Cardiac muscle cell (in vitro differentiated cells and primary cell): ENCODE data around the gene SLC39A2. TPM values are rescaled to one million over a fixed set of nuclear protein-coding genes. Genes with fewer than 3 reads are reported as not detected.

Source experiments
- DNase-seq, 2 donors: peaks; one replicate each; pipeline versions ENCODE4 v3.0.0 to v3.0.0-alpha.2; 2010 to 2017; ENCODE audit warnings: low read depth in 1 of 2, low spot score in 1 of 2
- H3K27ac ChIP-seq: fragments of 200-600 bp; sonication (generic); 2 replicates; pipeline ENCODE4 v1.5.1; 2016
- H3K27me3 ChIP-seq: fragments of 200-600 bp; sonication (generic); 2 replicates; pipeline ENCODE4 v1.6.0; 2016; ENCODE audit warnings: control low read depth
- H3K36me3 ChIP-seq: fragments of 200-600 bp; sonication (generic); 2 replicates; pipeline ENCODE4 v1.5.1; 2016; ENCODE audit warnings: control low read depth
- H3K4me1 ChIP-seq: fragments of 200-600 bp; sonication (generic); 2 replicates; pipeline ENCODE4 v1.8.1; 2017; ENCODE audit warnings: low read depth, mild to moderate bottlenecking, mixed run types
- H3K4me3 ChIP-seq: fragments of 200-600 bp; sonication (generic); 2 replicates; pipeline ENCODE4 v1.5.1; 2016; ENCODE audit warnings: mild to moderate bottlenecking
- H3K9me3 ChIP-seq: fragments of 200-600 bp; sonication (generic); 2 replicates; pipeline ENCODE4 v1.5.1; 2017; ENCODE audit warnings: low read depth, mild to moderate bottlenecking, control low read depth
- CTCF ChIP-seq: IDR thresholded peaks from 2 replicates; pipeline ENCODE4 v1.5.1; 2012; ENCODE audit warnings: low read depth, mild to moderate bottlenecking, low read length
- polyA plus RNA-seq: library from polyadenylated mRNA; unstranded; fragments of >200 nt; fragmentation: Nextera tagmentation; extraction: Ambion mirVana; gene quantifications from 2 replicates; pipeline ENCODE4 v1.2.1, GENCODE V29; 2016
- total RNA-seq: library from RNA; depleted of rRNA; stranded (reverse); fragments of >200 nt; gene quantifications from 2 replicates; pipeline ENCODE4 v1.2.3, GENCODE V29; 2016

SLC39A2 gene
- total and polyA plus RNA-seq, 2 experiments from 2014 or later = not detected

- no peaks in the 10 kb centered on the region for H3K9me3 ChIP-seq
- TF ChIP-seq CTCF = no peak
- DNase-seq = no peak
These were observed 42.8 kb downstream of the SLC39A2 start, which contains the start of gene RNASE7 for GRCh38 chr14:21041676-21042433. Gene RNASE7 (plus strand): TSS chr14:21042362. CDS start chr14:21042993, 631 bp downstream.

GRCh38 chr14:21042918-21043317 is 43.8 kb downstream of the SLC39A2 start:
- no peaks in the 10 kb centered on the region for H3K27me3 ChIP-seq
- H3K36me3 ChIP-seq = no peaks in the 10 kb centered on the region
- H3K4me3 ChIP-seq = no peak overlapping the region
- no peaks in the 10 kb centered on the region for H3K9me3 ChIP-seq
- no peak overlapping the region for H3K27ac ChIP-seq
- DNase-seq = no peak
- peaks cover 17% of the 10 kb centered on the region for H3K4me1 ChIP-seq
- TF ChIP-seq CTCF = no peak

More at GRCh38 chr14:21041676-21042433, 42.8 kb downstream of the SLC39A2 start, which contains the start of gene RNASE7:
- Histone ChIP-seq H3K4me3 (no peak within 1 kb of the TSS), H3K27ac (no peak within 1 kb of the TSS), H3K27me3 (no peaks in the 10 kb centered on the region), H3K4me1 (peaks cover 17% of the 10 kb centered on the region), H3K36me3 (no peaks in the 10 kb centered on the region)

- no peaks in the 10 kb centered on the region for H3K27me3 ChIP-seq
- no peak for TF ChIP-seq CTCF
- peaks cover 15% of the 10 kb centered on the region for H3K4me1 ChIP-seq
- H3K27ac ChIP-seq = no peak overlapping the region
- H3K4me3 ChIP-seq = no peak overlapping the region
- H3K9me3 ChIP-seq = no peaks in the 10 kb centered on the region
- H3K36me3 ChIP-seq = no peaks in the 10 kb centered on the region
- DNase-seq = no peak
These were observed 44.4 kb downstream of the SLC39A2 start for GRCh38 chr14:21043387-21043973.

- Histone ChIP-seq H3K4me3 (no peak overlapping the region), H3K4me1 (peaks cover 9% of the 10 kb centered on the region), H3K27ac (no peak overlapping the region), H3K36me3 (no peaks in the 10 kb centered on the region), H3K9me3 (no peaks in the 10 kb centered on the region), H3K27me3 (no peaks in the 10 kb centered on the region)
- no peak for TF ChIP-seq CTCF
- no peak for DNase-seq
These were observed 45.0 kb downstream of the SLC39A2 start for GRCh38 chr14:21043974-21044618.

GRCh38 chr14:21047378-21047781 is 48.3 kb downstream of the SLC39A2 start:
- Histone ChIP-seq H3K9me3 (no peaks in the 10 kb centered on the region), H3K4me1 (no peaks in the 10 kb centered on the region), H3K27me3 (no peaks in the 10 kb centered on the region), H3K36me3 (no peaks in the 10 kb centered on the region), H3K27ac (no peak overlapping the region), H3K4me3 (no peak overlapping the region)
- peak in 1 of 2 donors; percentile 54 for DNase-seq
- no peak for TF ChIP-seq CTCF
